ENCODE results near the gene USP13. TPM values are rescaled to one million over a fixed set of nuclear protein-coding genes. Genes with fewer than 3 reads are reported as not detected.

The USP13 gene
- polyA plus RNA-seq, 3 donors: 0.31 to 1.6 (median 1.2) TPM

- no peaks in the 10 kb centered on the region for H3K79me2 ChIP-seq (ENCODE audit: insufficient read depth, low read length)
- H3K27me3 ChIP-seq (ENCODE audit: control insufficient read depth in 2 of 2, insufficient read depth in 2 of 2, low read length in 2 of 2): no peaks in the 10 kb centered on the region
- no peak overlapping the region for H3K4me3 ChIP-seq (replicated peaks in 1 of 3; ENCODE audit: low read depth in 2 of 3, low read length in 3 of 3)
- no peak for TF ChIP-seq CTCF (IDR thresholded peaks at IDR 0.05)
- H3K4me2 ChIP-seq (replicated peaks; ENCODE audit: extremely low read depth, low read length, poor library complexity, severe bottlenecking): no peak overlapping the region
- H3K27me3 Mint-ChIP-seq (ENCODE audit: low read depth in 3 of 3): peaks cover 0 to 3% (median 2%) of the 10 kb centered on the region in 3 donors
- intact Hi-C loops (cut with micrococcal nuclease): no loop called here
- no peak overlapping the region for H2AFZ ChIP-seq (ENCODE audit: insufficient read depth, low read depth, low read length, poor library complexity, severe bottlenecking)
- peak overlapping the region in 1 of 7 donors; percentile 44 for H3K27ac Mint-ChIP-seq
- no peaks in the 10 kb centered on the region for H3K9me3 Mint-ChIP-seq
- H3K27ac ChIP-seq (ENCODE audit: low read depth in 1 of 2, low read length in 2 of 2): no peak overlapping the region
- no peaks in the 10 kb centered on the region for H4K20me1 ChIP-seq (ENCODE audit: insufficient read depth, low read length)
- DNase-seq: no peak
- peaks cover 6% of the 10 kb centered on the region for H3K4me1 Mint-ChIP-seq
- H3K9ac ChIP-seq (ENCODE audit: insufficient read depth, low read length, poor library complexity, severe bottlenecking): no peak overlapping the region
- no peak overlapping the region for H3K4me3 Mint-ChIP-seq
- WGBS (ENCODE audit: insufficient coverage): no CpG with 5 or more reads among the region's 2 CpGs
- peaks cover 4 to 6% of the 10 kb centered on the region in 2 donors for H3K36me3 Mint-ChIP-seq
- H3K4me1 ChIP-seq (ENCODE audit: control insufficient read depth in 1 of 2, insufficient read depth in 2 of 2, low read length in 2 of 2): no peaks in the 10 kb centered on the region
- H3K36me3 ChIP-seq (replicated peaks in 1 of 2; ENCODE audit: control insufficient read depth in 1 of 2, insufficient read depth in 2 of 2, low read length in 2 of 2): peaks cover 0 to 5% of the 10 kb centered on the region in 2 donors
- H3K9me3 ChIP-seq (replicated peaks in 1 of 2; ENCODE audit: control insufficient read depth in 1 of 2, insufficient read depth in 1 of 2, low read length in 2 of 2): no peaks in the 10 kb centered on the region
Observed at GRCh38 chr3:179716811-179717210, 64.0 kb downstream of the USP13 start.

GRCh38 chr3:179717219-179717618 lies 64.4 kb downstream of the USP13 start:
- Histone ChIP-seq H3K4me1 (ENCODE audit: control insufficient read depth in 1 of 2, insufficient read depth in 2 of 2, low read length in 2 of 2) (no peaks in the 10 kb centered on the region), H3K36me3 (replicated peaks in 1 of 2; ENCODE audit: control insufficient read depth in 1 of 2, insufficient read depth in 2 of 2, low read length in 2 of 2) (peaks cover 0 to 5% of the 10 kb centered on the region in 2 donors), H3K4me3 (replicated peaks in 1 of 3; ENCODE audit: low read depth in 2 of 3, low read length in 3 of 3) (no peak overlapping the region), H3K4me2 (replicated peaks; ENCODE audit: extremely low read depth, low read length, poor library complexity, severe bottlenecking) (no peak overlapping the region), H4K20me1 (ENCODE audit: insufficient read depth, low read length) (no peaks in the 10 kb centered on the region), H3K79me2 (ENCODE audit: insufficient read depth, low read length) (no peaks in the 10 kb centered on the region), H3K9me3 (replicated peaks in 1 of 2; ENCODE audit: control insufficient read depth in 1 of 2, insufficient read depth in 1 of 2, low read length in 2 of 2) (no peaks in the 10 kb centered on the region), H3K9ac (ENCODE audit: insufficient read depth, low read length, poor library complexity, severe bottlenecking) (no peak overlapping the region), H2AFZ (ENCODE audit: insufficient read depth, low read depth, low read length, poor library complexity, severe bottlenecking) (no peak overlapping the region), H3K27me3 (ENCODE audit: control insufficient read depth in 2 of 2, insufficient read depth in 2 of 2, low read length in 2 of 2) (no peaks in the 10 kb centered on the region), H3K27ac (ENCODE audit: low read depth in 1 of 2, low read length in 2 of 2) (no peak overlapping the region)
- peaks cover 0 to 3% (median 2%) of the 10 kb centered on the region in 3 donors for H3K27me3 Mint-ChIP-seq (ENCODE audit: low read depth in 3 of 3)
- no peak for TF ChIP-seq CTCF (IDR thresholded peaks at IDR 0.05)
- no peak for DNase-seq
- H3K4me3 Mint-ChIP-seq: no peak overlapping the region
- peaks cover 4 to 9% of the 10 kb centered on the region in 2 donors for H3K36me3 Mint-ChIP-seq
- H3K9me3 Mint-ChIP-seq: no peaks in the 10 kb centered on the region
- no peak overlapping the region for H3K27ac Mint-ChIP-seq
- intact Hi-C loops (cut with micrococcal nuclease): no loop called here
- H3K4me1 Mint-ChIP-seq: peaks cover 6% of the 10 kb centered on the region
- no CpG with 5 or more reads among the region's 1 CpG for WGBS (ENCODE audit: insufficient coverage)
